GM12801 (cell line): ENCODE data around the gene KRT77.

ENCODE experiments used
- CTCF ChIP-seq: IDR thresholded peaks from one replicate; pipeline ENCODE4 v1.5.1; 2011; ENCODE audit warnings: control low read depth; ENCODE audit not compliant: insufficient read length; ENCODE audit errors: extremely low read depth

Gene KRT77

GRCh38 chr12:52659395-52659794 is 43.9 kb downstream of the KRT77 start:
- no peak for TF ChIP-seq CTCF

GRCh38 chr12:52658196-52658595 is 45.1 kb downstream of the KRT77 start:
- no peak for TF ChIP-seq CTCF

GRCh38 chr12:52657250-52657902 is 45.9 kb downstream of the KRT77 start:
- no peak for TF ChIP-seq CTCF

GRCh38 chr12:52656616-52657015 is 46.7 kb downstream of the KRT77 start:
- TF ChIP-seq CTCF: no peak

GRCh38 chr12:52655720-52656124 is 47.6 kb downstream of the KRT77 start:
- TF ChIP-seq CTCF: no peak

- TF ChIP-seq CTCF: no peak
Observed at GRCh38 chr12:52655251-52655650, 48.1 kb downstream of the KRT77 start.

GRCh38 chr12:52651726-52652261 is 51.5 kb downstream of the KRT77 start, which contains the start of gene KRT2:
Gene KRT2 (minus strand): TSS chr12:52652211. CDS start chr12:52652142, 69 bp downstream.
- no peak for TF ChIP-seq CTCF
